Uterus (tissue), 4 donors: Measurements from ENCODE around the gene SRRT. TPM values are rescaled to one million over a fixed set of nuclear protein-coding genes. Genes with fewer than 3 reads are reported as not detected.

Source experiments
- DNase-seq, 2 donors: peaks; one replicate each; pipeline ENCODE4 v3.0.0-alpha.2; 2019 to 2020
- H3K27ac ChIP-seq, 2 donors: fragments of 200-600 bp; sonication (generic); 1 replicate in 1 of 2; 2 replicates in 1 of 2; pipeline ENCODE4 v1.5.1; 2016 to 2018
- H3K27me3 ChIP-seq, 2 donors: fragments of 200-600 bp; sonication (generic); one replicate each; pipeline ENCODE4 v1.5.1; 2018 to 2019; ENCODE audit warnings: control low read depth in 1 of 2
- H3K36me3 ChIP-seq, 2 donors: fragments of 200-600 bp; sonication (generic); one replicate each; pipeline ENCODE4 v1.5.1; 2019; ENCODE audit warnings: control low read depth in 1 of 2
- H3K4me1 ChIP-seq, 2 donors: fragments of 200-600 bp; sonication (generic); one replicate each; pipeline ENCODE4 v1.5.1; 2018 to 2019; ENCODE audit warnings: control low read depth in 1 of 2
- H3K4me3 ChIP-seq, 2 donors: fragments of 200-600 bp; sonication (generic); 1 replicate in 1 of 2; 2 replicates in 1 of 2; pipeline ENCODE4 v1.5.1; 2018 to 2019; ENCODE audit warnings: mild to moderate bottlenecking in 1 of 2
- H3K9me3 ChIP-seq, 2 donors: fragments of 200-600 bp; sonication (generic); one replicate each; pipeline ENCODE4 v1.5.1; 2019; ENCODE audit warnings: control low read depth in 1 of 2
- CTCF ChIP-seq, 4 experiments: fragments of 200-600 bp in 2 of 4; fragments of 450-650 bp in 2 of 4; sonication (generic) in 2 of 4; IDR thresholded peaks; one replicate each; pipeline ENCODE4 v1.5.1; 2016 to 2019; ENCODE audit warnings: antibody characterized with exemption in 4 of 4, mild to moderate bottlenecking in 2 of 4, moderate library complexity in 1 of 4
- POLR2A ChIP-seq, 2 donors: fragments of 450-650 bp; IDR thresholded peaks; one replicate each; pipeline ENCODE4 v1.6.1; 2016; ENCODE audit warnings: antibody characterized with exemption in 2 of 2, mild to moderate bottlenecking in 1 of 2, moderate library complexity in 1 of 2
- intact Hi-C: fragments of 100-400 bp; cut with DNase I; formaldehyde crosslinking; loops from one replicate; pipeline ENCODE4 v1.15.1; 2023; ENCODE audit warnings: low total_unique reads
- total RNA-seq, 4 donors: library from RNA; depleted of rRNA in 3 of 4; stranded (reverse); fragments of >200 nt in 3 of 4; gene quantifications; one replicate each; pipeline versions ENCODE4 v1.1.0 to v1.2.4, GENCODE V29; 2014 to 2023
- donor health status: DM: yes; HTN: yes; CAD: no.

Gene SRRT
- total RNA-seq, 4 donors from 2014 or later: 17.1 to 185 (median 41.1) TPM

DNA sequence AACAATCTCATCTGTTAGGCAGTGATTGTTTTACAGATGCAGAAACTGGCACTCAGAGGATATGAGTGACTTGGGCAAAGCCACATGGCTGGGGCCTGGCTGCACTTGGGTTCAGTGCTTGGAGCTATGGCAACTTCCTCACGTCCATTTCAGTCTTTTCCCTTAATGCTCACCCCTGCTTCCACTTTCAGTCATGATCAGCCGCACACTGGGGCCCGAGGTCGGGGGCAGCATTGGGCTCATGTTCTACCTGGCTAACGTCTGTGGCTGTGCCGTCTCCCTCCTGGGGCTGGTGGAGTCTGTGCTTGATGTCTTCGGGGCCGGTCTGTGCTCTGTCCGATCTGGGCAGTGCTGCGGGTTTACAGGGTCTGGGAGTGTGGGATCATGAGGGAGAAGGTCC, 19.4 kb upstream of the SRRT start:
- Histone ChIP-seq H3K36me3 (no peaks in the 10 kb centered on the region), H3K27ac (no peak overlapping the region), H3K27me3 (no peaks in the 10 kb centered on the region), H3K4me1 (no peaks in the 10 kb centered on the region), H3K9me3 (no peaks in the 10 kb centered on the region), H3K4me3 (no peak overlapping the region)
- intact Hi-C loops: no loop called here
- DNase-seq: no peak
- no peak for TF ChIP-seq POLR2A (IDR thresholded peaks at IDR 0.05)

DNA sequence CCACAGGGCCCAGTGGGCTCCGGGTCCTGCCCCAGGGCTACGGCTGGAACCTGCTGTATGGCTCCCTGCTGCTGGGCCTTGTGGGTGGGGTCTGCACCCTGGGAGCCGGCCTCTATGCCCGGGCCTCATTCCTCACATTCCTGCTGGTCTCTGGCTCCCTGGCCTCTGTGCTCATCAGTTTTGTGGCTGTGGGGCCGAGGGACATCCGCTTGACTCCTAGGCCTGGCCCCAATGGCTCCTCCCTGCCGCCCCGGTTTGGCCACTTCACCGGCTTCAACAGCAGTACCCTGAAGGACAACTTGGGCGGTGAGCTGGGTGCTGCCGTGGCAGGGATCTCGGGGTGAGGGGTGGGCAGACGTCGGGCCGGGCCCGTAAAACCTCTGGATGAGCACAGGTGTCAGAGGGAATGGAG, 18.0 kb upstream of the SRRT start:
- no peaks in the 10 kb centered on the region for H3K4me1 ChIP-seq
- no peaks in the 10 kb centered on the region for H3K27me3 ChIP-seq
- DNase-seq: no peak
- no peak overlapping the region for H3K4me3 ChIP-seq
- no peak overlapping the region for H3K27ac ChIP-seq
- H3K9me3 ChIP-seq: no peaks in the 10 kb centered on the region
- TF ChIP-seq CTCF (IDR thresholded peaks at IDR 0.05) (no peak), POLR2A (IDR thresholded peaks at IDR 0.05) (no peak)
- intact Hi-C loops: no loop called here
- H3K36me3 ChIP-seq: no peaks in the 10 kb centered on the region

DNA sequence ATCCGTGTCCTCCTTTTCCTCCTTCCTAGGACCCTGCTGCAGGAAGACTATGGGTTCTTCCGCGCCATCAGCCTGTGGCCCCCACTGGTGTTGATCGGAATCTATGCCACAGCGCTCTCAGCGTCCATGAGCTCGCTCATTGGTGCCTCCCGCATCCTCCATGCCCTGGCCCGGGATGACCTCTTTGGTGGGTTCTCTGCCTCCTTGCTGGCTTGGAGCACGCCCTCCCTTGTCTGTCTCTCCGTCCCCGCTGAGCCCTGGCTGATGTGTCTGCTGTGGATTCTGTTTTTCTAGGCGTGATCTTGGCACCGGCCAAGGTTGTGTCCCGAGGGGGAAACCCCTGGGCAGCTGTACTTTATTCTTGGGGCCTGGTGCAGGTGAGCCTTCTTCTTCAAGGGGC, 15.0 kb upstream of the SRRT start:
- Histone ChIP-seq H3K36me3 (no peaks in the 10 kb centered on the region), H3K27ac (no peak overlapping the region), H3K9me3 (no peaks in the 10 kb centered on the region), H3K4me1 (no peaks in the 10 kb centered on the region), H3K4me3 (no peak overlapping the region), H3K27me3 (no peaks in the 10 kb centered on the region)
- no peak for TF ChIP-seq POLR2A (IDR thresholded peaks at IDR 0.05)
- TF ChIP-seq CTCF (IDR thresholded peaks at IDR 0.05): no peak
- no peak for DNase-seq
- intact Hi-C loops: no loop called here

DNA sequence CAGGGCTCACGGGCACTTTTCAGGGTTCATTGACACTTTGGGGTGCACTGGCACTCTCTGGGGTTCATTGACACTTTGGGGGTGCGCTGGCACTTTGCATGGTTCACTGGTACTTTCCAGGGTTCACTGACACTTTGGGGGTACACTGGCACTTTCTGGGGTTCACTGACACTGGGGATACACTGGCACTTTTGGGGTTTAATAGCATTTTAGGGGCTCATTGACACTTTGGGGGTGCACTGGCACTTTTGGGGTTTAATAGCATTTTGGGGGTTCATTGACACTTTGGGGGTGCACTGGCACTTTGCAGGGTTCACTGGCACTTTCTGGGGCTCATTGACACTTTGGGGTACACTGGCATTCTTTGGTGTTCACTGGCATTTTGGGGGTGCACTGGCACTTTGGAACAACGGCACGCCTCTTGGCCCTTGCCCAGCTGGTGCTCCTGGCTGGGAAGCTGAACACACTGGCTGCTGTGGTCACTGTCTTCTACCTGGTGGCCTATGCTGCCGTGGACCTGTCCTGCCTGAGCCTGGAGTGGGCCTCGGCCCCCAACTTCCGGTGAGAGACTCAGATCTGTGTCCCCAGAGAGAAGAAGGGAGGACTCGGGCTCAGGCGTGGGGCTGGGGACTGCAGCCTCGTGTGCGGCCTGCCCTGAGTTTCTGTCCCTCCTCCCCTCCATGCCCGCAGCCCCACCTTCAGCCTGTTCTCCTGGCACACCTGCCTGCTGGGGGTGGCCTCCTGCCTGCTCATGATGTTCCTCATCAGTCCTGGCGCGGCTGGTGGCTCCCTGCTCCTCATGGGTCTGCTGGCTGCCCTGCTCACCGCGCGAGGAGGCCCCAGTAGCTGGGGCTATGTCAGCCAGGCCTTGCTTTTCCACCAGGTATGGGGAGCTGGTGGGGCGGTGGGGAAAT, 13.9 kb upstream of the SRRT start:
- no peak for DNase-seq
- Histone ChIP-seq H3K36me3 (no peaks in the 10 kb centered on the region), H3K4me1 (peaks cover 0 to 6% of the 10 kb centered on the region in 2 donors), H3K9me3 (no peaks in the 10 kb centered on the region), H3K4me3 (no peak overlapping the region), H3K27me3 (no peaks in the 10 kb centered on the region), H3K27ac (peak overlapping the region in 1 of 2 donors; percentile 6)
- TF ChIP-seq POLR2A (IDR thresholded peaks at IDR 0.05) (no peak), CTCF (IDR thresholded peaks at IDR 0.05) (no peak)
- intact Hi-C loops: no loop called here

GRCh38 chr7:100861616-100861985, 13.3 kb upstream of the SRRT start:
- Histone ChIP-seq H3K36me3 (no peaks in the 10 kb centered on the region), H3K4me3 (no peak overlapping the region), H3K9me3 (no peaks in the 10 kb centered on the region), H3K27me3 (no peaks in the 10 kb centered on the region), H3K27ac (no peak overlapping the region), H3K4me1 (peaks cover 0 to 12% of the 10 kb centered on the region in 2 donors)
- no peak for DNase-seq
- TF ChIP-seq CTCF (IDR thresholded peaks at IDR 0.05) (no peak), POLR2A (IDR thresholded peaks at IDR 0.05) (no peak)
- intact Hi-C loops: no loop called here
